ENCODE measurements around the gene ZP2. TPM values are rescaled to one million over a fixed set of nuclear protein-coding genes. Genes with fewer than 3 reads are reported as not detected.
"Not testable (repeated sequence)": the region's sequence is repeated elsewhere in the genome, so short reads cannot be mapped to it uniquely, and the experiment has no call there.

The ZP2 gene
- polyA plus RNA-seq, 1 donor: 0.08 TPM

GRCh38 chr16:21172650-21173049 lies 38.7 kb downstream of the ZP2 start:
- no peak for DNase-seq

- DNase-seq: not testable (repeated sequence)
These were observed 41.3 kb downstream of the ZP2 start for GRCh38 chr16:21170116-21170515.

DNA sequence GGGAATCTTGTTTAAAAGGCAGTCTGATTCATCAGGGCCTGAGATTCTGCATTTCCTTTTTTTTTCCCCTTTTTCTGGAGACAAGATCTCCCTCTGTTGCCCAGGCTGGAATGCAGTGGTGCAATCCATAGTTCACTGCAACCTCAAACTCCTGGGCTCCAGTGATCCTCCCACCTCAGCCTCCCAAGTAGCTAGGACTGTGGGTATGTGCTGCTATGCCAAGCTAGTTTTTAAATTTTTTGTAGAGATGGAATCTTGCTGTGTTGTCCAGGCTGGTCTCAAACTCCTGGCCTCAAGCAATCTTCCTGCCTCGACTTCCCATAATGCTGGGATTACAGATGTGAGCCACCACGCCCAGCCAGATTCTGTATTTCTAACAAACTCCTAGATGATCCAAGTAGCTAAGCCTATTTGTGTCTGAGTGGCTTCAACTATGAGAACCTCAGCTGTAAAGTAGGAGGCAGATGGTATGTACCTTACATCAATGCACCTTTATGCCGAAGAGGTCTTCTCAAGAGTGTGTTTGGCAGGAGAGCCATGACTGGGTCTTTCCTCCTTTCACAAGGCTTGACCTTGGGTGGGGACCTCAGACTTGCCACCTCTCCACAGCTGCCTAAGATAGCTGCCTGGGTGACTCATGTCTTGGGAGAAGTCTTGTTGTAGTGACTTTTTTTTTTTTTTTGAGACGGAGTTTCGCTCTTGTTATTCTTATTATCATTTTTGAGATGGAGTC lies 42.0 kb downstream of the ZP2 start:
- DNase-seq: no peak

- DNase-seq: no peak
These were observed 43.3 kb downstream of the ZP2 start for GRCh38 chr16:21167929-21168602.

DNA sequence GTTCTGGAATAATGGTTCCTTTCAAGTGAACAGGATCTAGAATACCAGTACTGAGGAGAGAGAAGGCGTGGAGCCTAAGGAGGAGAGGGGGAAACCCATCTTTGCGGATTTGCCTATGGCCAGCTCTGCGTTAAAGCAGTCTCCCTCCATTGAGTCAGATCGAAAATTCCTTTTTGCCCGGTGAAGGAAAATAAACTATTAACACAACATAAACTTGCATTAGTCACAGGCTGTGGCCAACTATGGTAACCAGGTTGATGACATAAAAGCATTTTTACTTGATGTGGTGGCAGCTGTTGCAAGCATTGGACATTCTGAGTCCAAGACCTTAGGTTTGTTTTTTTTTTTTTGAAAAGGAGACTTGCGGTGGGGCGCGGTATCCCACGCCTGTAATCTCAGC lies 44.0 kb downstream of the ZP2 start:
- no peak for DNase-seq

GRCh38 chr16:21166561-21166961 lies 44.8 kb downstream of the ZP2 start:
- peak; percentile 50 for DNase-seq

DNA sequence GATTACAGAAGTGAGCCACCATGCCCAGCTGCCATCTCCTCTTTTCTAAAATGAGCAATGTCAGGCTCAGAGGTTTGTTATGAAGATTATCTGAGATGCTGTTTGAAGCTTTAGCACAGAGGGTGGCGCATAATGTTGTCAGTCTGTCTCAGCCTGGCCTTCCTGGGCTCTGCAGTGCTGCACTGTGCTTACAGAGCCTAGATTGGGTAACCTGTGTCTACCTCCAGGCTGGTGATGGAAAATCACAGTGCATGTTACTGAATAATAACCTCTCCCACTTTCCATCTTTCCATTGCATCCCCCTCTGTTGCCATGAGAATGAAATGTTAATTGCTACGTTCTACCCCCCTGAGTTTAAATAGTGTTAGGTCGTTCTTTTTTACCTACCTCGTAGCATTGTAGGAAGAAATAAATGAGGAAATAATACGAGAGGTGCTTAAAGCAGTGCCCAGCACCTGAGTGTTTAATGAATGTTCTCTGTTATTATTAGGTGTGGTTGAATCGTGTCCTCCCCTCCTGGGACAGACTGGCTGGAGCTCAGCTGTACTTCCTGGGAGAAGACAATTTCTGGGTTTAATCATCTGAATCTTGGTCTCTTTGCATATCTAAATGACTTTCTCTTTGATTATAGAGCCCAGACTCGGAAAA lies 46.7 kb downstream of the ZP2 start:
- DNase-seq: no peak

GRCh38 chr16:21163576-21163975 lies 47.8 kb downstream of the ZP2 start:
- no peak for DNase-seq

- DNase-seq: no peak
These were observed 48.7 kb downstream of the ZP2 start for GRCh38 chr16:21162661-21163151.

DNA sequence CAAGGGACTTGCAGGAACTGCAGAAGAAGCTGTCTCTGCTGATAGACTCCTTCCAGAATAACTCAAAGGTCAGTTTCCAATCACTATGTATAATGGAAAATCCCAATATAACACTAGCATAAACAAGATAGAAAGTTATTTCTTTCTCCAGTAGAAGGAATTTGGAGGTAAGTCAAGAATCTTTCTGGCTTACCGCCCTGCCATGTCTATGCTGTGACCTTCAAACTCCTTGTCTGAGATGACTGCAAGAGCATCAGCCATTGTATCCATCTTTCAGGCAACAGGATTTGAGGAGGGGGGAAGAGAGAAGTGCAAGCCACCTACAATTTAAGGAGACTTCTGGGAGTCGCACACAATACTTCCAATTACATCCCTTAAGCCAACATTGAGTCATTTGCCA lies 50.2 kb downstream of the ZP2 start:
- DNase-seq: no peak

DNA sequence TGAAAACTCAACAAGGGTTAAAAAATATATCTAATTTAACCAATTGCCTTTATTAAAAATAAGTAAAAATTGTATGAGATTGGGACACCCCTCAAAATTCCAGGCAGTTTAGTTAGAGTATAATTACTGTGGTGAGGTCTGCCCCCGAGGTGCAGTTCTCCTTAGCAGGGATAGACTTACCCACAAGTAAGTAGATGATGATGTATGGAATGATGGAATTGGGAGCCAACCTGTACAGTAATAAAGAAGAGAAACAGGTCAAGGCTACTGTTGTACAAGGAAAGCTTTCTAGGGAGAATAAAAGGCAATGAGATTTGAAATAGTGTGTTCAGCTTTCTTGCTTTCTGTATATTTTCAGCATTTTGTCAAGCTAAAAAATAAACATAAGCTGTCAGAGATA lies 51.1 kb downstream of the ZP2 start:
- no peak for DNase-seq

DNA sequence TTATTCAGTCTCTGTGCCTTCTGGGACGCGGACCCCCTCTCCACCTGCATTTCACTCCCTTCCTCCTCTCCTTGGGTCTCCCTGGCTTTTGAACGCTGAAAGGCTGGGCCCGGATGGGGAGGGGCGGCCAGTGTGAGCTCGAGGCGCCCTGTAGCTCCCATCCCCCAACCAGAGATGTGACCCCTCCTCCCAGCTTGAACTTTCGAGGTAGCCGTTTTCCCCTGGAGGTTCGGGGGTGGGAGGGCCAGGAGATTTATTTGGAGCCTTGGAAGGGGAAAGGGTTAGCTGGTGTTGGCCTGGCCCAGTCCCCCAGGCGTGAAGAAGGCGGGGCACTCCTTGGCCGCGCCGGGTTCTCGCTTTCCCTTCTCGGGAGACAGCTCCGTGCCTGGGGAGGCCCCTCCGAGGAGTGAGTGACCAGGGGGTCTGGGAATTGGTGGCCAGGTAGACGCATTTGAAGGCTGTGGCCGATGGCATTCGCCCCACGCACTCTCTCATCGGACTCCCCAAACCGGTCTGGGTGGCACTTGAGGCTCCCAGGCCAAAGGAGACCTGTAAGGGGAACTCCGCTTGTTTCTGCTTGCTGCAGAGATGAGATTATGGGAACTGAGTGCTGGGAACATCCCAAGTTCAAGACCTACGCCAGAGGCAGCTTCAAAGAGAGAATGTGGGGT lies 52.0 kb downstream of the ZP2 start:
- DNase-seq: no peak

GRCh38 chr16:21158208-21159110 lies 52.9 kb downstream of the ZP2 start, which contains the start of gene LDAF1:
TSS of gene LDAF1 (plus strand) at chr16:21158674. CDS start at chr16:21161183, 2,509 bp downstream.
- peak; percentile 73 for DNase-seq

DNA sequence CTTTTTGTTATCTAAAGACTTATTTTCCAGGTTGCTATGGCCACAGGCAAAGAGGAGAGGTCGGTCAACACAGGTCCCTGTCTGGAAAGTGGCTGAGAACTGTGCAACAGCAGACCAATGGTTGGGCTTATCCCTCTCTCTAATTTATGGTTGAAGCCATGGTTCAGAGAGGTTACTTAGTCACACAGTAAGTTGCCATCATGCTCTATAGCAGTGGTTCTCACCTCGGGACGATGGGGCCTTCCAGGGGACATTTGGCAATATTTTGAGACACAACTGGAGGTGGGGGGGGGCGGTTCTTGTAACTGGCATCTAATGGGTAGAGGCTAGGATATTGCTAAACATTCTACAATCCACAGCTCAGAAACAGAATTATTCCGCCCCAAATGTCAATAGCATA lies 53.7 kb downstream of the ZP2 start:
- no peak for DNase-seq

DNA sequence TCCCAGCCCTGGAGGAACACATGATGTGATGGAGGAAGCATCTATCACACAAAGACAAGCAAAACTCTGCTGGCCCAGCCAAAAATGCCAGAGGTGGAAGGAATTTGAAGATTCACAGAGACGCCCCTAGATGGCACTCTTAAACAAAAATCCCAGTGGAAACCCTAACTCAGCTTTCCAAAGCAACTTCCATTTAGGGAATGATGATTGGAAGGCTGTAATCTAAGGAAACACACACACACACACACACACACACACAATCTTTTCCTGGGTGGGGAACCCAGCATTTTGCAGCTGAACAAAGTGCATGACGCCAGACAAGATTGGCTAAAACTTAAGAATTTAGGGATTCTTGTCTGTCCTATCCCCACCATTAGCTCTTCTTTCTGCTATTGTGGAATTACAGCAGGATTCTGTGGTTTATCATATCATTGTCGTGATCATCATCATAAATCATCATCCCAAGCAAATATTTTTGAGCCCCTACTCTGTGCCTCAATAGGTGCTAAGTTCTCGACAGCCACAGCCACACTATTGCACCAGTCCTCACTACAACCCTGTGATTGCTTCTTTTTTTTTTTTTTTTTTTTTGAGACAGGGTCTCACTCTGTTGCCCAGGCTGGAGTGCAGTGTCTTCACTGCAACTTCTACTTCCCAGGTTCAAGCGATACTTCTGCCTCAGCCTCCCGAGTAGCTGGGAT lies 54.5 kb downstream of the ZP2 start:
- DNase-seq: peak; percentile 57

GRCh38 chr16:21156011-21156410 lies 55.4 kb downstream of the ZP2 start:
- not testable (repeated sequence) for DNase-seq

DNA sequence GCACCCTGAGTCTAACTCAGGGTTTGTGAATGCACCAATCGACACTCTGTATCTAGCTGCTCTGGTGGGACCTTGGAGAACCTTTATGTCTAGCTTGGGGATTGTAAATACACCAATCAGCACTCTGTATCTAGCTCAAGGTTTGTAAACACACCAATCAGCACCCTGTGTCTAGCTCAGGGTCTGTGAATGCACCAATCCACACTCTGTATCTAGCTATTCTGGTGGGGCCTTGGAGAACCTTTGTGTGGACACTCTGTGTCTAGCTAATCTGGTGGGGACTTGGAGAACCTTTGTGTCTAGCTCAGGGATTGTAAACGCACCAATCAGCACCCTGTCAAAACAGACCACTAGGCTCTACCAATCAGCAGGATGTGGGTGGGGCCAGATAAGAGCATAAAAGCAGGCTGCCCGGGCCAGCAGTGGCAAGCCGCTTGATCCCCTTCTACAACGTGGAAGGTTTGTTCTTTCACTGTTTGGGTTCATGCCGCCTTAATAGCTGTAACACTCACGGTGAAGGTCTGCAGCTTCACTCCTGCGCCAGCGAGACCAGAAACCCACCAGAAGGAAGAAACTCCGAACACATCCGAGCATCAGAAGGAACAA lies 58.1 kb downstream of the ZP2 start:
- DNase-seq: not testable (repeated sequence)

GRCh38 chr16:21152160-21153030 lies 59.0 kb downstream of the ZP2 start:
- DNase-seq: not testable (repeated sequence)

- no peak for DNase-seq
These were observed 60.9 kb downstream of the ZP2 start, which contains the start of gene DNAH3 for GRCh38 chr16:21150375-21151001. TSS of gene DNAH3 (minus strand) at chr16:21150846. CDS start at chr16:21150319, 527 bp downstream.
